Measurements from ENCODE around the gene FAM227B.
"Not testable (repeated sequence)": the region's sequence is repeated elsewhere in the genome, so short reads cannot be mapped to it uniquely, and the experiment has no call there.

GRCh38 chr15:49550342-49550741, 70.3 kb downstream of the FAM227B start:
- not testable (repeated sequence) for TF ChIP-seq POLR2A, POLR2AphosphoS5 (IDR thresholded peaks at IDR 0.05; ENCODE audit: low read depth, low read length)
